Measurements from ENCODE around the gene TMED5.

TMED5 gene

GRCh38 chr1:93142161-93142560 lies 38.1 kb downstream of the TMED5 start:
- Histone ChIP-seq H3K27me3 (ENCODE audit: insufficient read depth, poor library complexity, severe bottlenecking) (no peaks in the 10 kb centered on the region), H3K4me3 (replicated peaks; ENCODE audit: insufficient read depth, low read length) (no peak overlapping the region), H3K27ac (replicated peaks) (no peak overlapping the region)
- no peak for DNase-seq (ENCODE audit: low read depth in 1 of 2, low spot score in 1 of 2)
- no peak for TF ChIP-seq SPI1 (IDR thresholded peaks at IDR 0.05; ENCODE audit: borderline replicate concordance, low read depth)
- no peak for TF ChIP-seq CTCF (IDR thresholded peaks at IDR 0.05; ENCODE audit: insufficient read depth, low read length)
- TF ChIP-seq GABPA (IDR thresholded peaks at IDR 0.05; ENCODE audit: low read depth), result no peak
- TF ChIP-seq REST (IDR thresholded peaks at IDR 0.05; ENCODE audit: insufficient replicate concordance, low read depth), result no peak
- no peak for TF ChIP-seq POLR2AphosphoS5 (IDR thresholded peaks at IDR 0.05; ENCODE audit: low read depth)

GRCh38 chr1:93140106-93140505 lies 40.1 kb downstream of the TMED5 start:
- Histone ChIP-seq H3K27ac (replicated peaks) (no peak overlapping the region), H3K4me3 (replicated peaks; ENCODE audit: insufficient read depth, low read length) (no peak overlapping the region), H3K27me3 (ENCODE audit: insufficient read depth, poor library complexity, severe bottlenecking) (no peaks in the 10 kb centered on the region)
- DNase-seq (ENCODE audit: low read depth in 1 of 2, low spot score in 1 of 2), result no peak
- TF ChIP-seq POLR2AphosphoS5 (IDR thresholded peaks at IDR 0.05; ENCODE audit: low read depth), result no peak
- TF ChIP-seq CTCF (IDR thresholded peaks at IDR 0.05; ENCODE audit: insufficient read depth, low read length), result no peak
- TF ChIP-seq REST (IDR thresholded peaks at IDR 0.05; ENCODE audit: insufficient replicate concordance, low read depth), result no peak
- TF ChIP-seq SPI1 (IDR thresholded peaks at IDR 0.05; ENCODE audit: borderline replicate concordance, low read depth), result no peak
- TF ChIP-seq GABPA (IDR thresholded peaks at IDR 0.05; ENCODE audit: low read depth), result no peak

GRCh38 chr1:93137604-93138292 lies 42.5 kb downstream of the TMED5 start:
- Histone ChIP-seq H3K27me3 (ENCODE audit: insufficient read depth, poor library complexity, severe bottlenecking) (no peaks in the 10 kb centered on the region), H3K27ac (replicated peaks) (no peak overlapping the region), H3K4me3 (replicated peaks; ENCODE audit: insufficient read depth, low read length) (no peak overlapping the region)
- no peak for DNase-seq (ENCODE audit: low read depth in 1 of 2, low spot score in 1 of 2)
- TF ChIP-seq SPI1 (IDR thresholded peaks at IDR 0.05; ENCODE audit: borderline replicate concordance, low read depth), result no peak
- no peak for TF ChIP-seq POLR2AphosphoS5 (IDR thresholded peaks at IDR 0.05; ENCODE audit: low read depth)

- no peak for TF ChIP-seq SPI1 (IDR thresholded peaks at IDR 0.05; ENCODE audit: borderline replicate concordance, low read depth)
- TF ChIP-seq REST (IDR thresholded peaks at IDR 0.05; ENCODE audit: insufficient replicate concordance, low read depth), result no peak
- TF ChIP-seq GABPA (IDR thresholded peaks at IDR 0.05; ENCODE audit: low read depth), result no peak
- TF ChIP-seq POLR2AphosphoS5 (IDR thresholded peaks at IDR 0.05; ENCODE audit: low read depth), result no peak
- TF ChIP-seq CTCF (IDR thresholded peaks at IDR 0.05; ENCODE audit: insufficient read depth, low read length), result no peak
- H3K27ac ChIP-seq (replicated peaks), result no peak overlapping the region
- H3K4me3 ChIP-seq (replicated peaks; ENCODE audit: insufficient read depth, low read length), result no peak overlapping the region
- no peak for DNase-seq (ENCODE audit: low read depth in 1 of 2, low spot score in 1 of 2)
- no peaks in the 10 kb centered on the region for H3K27me3 ChIP-seq (ENCODE audit: insufficient read depth, poor library complexity, severe bottlenecking)
Measured at GRCh38 chr1:93136445-93136844, 43.8 kb downstream of the TMED5 start.
